Fibroblast of skin of right biceps (primary cell): ENCODE results near the gene FCHSD2.
A peak's percentile ranks its signal among the peaks of the same experiment; 100 is the strongest.
"Not testable (repeated sequence)": the region's sequence is repeated elsewhere in the genome, so short reads cannot be mapped to it uniquely, and the experiment has no call there.

Experiments
- DNase-seq: peaks from one replicate; pipeline ENCODE4 v3.0.0-alpha.2; 2013

Gene FCHSD2

DNA sequence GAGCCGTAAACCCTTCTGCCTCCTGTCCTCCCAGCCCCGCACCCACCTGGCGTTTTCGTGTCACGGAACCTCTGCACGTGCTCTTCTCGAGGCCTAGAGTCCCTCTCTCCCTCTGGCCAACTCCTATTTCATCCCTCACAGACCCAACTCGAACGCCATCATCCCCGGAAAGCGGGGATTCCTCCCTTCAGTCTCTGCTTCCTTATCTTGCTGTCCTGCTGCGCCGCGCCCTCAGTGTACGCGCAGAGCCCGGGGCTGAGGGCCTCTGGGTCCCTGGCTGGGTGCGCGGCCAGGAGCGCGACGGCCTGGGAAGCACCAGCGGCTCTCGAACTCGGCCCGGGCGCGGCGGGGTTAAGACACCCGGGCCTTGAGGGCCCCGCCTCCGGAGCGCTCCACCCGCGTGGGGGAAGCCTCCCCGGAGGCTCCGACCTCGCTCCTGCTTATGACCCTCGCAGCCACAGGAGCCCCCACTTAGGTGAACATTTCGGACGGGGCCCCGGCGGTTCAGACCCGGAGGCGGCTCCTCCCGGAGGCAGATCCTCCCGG is 328.3 kb downstream of the FCHSD2 start:
- DNase-seq = peak; percentile 78

DNA sequence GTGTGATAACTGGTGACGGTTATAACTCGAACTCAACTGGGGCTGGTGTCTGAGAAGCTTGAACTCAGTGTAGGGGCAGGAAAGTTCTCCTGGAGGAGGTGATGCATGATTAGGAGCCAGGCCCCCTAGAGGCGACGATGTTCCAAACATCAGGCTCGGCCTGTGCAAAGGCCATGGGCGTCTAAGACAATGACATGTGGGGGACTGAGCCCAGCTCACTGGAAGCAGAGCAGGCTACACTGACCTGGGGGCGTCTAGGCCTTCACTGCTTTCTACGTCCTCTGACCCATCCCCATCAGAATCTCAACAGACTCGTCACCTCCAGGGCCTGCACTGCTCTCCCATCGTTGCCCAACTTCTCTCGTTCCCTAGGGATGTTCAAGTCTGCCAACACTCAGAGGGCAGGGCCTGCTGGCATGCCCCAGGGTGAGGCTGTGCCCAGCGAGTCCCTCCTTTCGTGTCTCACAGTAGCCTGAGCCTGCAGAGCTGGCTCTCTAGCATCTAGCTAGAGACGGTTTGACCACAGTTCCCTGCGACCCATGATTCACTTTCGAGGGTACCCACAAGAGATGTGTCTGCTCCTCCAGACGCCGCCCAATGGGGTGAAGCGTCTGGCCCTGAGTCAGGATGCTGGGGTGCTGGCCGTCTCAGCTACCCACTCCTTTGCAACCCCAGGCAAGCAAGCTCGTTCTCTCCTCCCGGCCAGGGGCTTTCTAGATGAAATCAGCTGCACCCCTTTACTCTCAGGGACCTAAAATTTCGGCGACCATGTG is 329.0 kb downstream of the FCHSD2 start:
- peak; percentile 65 for DNase-seq

DNA sequence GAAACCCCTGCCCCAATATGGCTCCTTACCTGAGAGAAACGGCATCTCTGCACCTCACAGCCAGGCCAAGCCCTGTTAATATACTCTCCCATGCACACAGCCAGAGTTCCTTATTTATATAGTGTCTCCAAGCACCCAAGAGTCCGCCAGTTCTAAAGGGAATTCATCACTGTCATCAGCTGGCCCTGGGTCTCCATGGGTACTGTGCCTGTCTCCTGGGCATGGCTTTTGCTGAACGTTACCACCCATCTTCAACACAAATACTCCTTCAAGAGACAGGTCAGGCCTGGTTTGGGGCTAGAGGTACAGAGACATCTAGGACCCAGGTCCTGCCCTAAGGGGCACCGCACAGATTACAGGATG is 329.5 kb downstream of the FCHSD2 start:
- DNase-seq = no peak

DNA sequence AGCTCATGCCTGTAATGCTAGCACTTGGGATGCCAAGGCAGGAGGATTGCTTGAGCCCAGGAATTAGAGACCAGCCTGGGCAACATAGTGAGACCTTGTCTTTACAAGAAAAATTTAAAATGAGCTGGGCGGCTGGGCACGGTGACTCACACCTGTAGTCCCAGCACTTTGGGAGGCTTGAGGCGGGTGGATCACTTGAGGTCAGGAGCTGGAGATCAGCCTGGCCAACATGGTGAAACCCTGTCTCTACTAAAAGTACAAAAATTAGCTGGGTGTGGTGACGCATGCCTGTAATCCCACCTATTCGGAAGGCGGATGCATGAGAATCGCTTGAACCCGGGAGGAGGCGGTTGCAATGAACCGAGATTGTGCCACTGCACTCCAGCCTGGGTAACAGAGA is 330.4 kb downstream of the FCHSD2 start:
- DNase-seq = not testable (repeated sequence)

DNA sequence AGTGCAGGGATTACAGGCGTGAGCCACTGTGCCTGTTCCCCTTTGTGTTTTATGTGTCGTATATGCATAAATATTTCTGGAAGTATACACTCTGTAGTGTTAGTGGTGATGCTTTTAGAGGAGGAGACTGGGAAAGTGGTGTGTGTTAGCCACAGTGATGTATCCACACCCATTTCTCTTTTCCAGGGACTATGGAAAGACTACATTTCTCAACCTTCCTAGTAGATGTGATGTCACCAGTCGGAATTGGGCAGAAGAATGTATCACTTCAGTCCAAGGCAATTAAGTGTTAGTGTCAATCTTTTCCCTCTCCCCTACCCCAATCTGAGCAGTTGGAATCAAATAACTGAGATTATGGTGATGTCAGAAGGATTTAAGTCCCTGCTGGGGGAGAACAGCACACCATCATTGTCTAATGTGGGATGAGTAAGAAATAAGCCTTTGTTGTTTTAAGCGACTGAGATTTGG is 333.8 kb downstream of the FCHSD2 start:
- DNase-seq = peak; percentile 74

DNA sequence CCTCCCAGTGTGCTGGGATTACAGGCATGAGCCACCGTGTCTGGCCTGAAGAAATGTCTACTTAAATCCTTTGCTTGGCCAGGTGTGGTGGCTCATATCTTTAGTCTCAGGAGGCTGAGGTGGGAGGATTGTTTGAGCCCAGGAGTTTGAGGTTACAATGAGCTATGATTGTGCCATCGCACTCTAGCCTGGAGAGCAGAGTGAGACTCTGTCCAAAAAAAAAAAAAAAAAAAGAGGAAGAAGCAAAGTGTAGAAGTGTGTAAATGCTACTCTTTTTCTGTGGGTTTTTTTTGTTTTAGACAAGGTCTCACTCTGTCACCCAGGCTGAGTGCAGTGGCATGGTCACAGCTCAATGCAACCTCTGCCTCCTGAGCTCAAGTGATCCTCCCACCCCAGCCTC is 334.3 kb downstream of the FCHSD2 start:
- no peak for DNase-seq

DNA sequence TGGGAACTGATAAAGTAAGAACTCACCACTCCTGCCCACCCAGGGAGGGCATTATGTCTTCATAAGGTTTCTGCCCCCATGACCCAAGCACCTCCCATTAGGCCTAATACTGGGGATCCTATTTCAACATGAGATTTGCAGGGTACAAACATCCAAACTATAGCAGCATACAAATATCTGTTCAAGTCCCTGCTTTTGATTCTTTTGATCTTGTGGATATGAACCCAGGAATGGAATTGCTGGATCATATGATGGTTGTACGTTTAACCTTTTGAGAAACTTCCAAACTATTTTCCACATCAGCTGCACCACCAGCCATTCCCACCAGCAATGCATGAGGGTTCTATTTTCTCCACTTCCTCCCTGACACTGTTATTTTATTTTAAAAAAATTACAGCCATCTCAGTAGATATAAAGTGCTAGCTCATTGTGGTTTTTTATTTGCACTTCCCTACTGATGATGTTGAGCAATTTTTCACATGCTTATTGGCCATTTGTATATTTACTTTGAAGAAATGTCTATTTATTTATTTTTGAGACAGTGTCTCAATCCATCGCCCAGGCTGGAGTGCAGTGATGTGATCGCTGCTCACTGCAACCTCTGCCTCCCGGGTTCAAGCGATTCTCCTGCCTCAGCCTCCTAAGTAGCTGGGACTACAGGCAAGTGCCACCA is 335.0 kb downstream of the FCHSD2 start:
- DNase-seq = peak; percentile 34

DNA sequence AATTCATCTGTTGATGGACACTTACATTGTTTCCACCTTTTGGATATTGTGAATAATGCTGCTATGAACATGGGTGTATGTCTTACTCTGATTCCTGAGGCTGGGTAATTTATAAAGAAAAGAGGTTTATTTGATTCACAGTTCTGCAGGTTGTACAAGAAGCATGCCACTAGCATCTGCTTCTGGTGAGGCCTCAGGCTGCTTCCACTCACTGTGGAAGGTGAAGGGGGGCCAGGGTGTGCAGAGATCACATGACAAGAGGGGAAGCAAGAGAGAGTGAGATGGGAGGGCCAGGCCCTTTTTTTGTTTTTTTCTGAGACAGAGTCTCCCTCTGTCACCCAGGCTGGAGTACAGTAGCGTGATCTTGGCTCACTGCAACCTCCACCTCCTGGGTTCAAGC is 335.7 kb downstream of the FCHSD2 start:
- not testable (repeated sequence) for DNase-seq

DNA sequence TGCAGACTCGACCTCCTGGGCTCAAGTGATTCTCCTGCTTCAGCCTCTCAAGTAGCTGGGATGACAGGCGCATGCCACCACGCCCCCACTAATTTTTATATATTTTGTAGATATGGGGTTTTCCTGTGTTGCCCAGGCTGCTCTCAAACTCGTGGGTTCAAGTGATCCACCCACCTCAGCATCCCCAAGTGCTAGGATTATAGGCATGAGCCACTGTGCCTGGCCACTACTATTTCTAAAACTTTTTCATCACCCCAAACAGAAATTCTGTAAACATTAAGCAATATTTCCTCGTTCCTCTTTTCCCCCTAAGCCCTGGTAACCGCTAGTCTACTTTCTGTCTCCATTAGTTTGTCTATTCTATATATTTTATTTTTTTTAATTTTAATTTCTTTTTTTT is 336.9 kb downstream of the FCHSD2 start:
- DNase-seq = no peak

DNA sequence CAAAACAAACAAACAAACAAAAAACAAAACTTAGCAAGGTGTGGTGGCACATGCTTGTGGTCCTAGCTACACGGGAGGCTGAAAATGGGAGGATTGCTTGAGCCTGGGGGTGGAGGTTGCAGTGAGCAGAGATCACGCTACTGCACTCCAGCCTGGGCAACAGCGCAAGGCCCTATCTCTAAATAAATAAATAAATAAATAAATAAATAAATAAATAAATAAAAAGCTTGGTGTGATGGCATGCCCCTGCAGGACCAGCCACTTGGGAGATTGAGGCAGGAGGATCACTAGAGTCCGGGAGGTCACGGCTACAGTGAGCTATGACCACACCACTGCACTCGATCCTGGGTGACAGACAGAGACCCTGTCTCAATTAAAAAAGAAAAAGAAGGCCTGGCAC is 339.3 kb downstream of the FCHSD2 start:
- DNase-seq = no peak

DNA sequence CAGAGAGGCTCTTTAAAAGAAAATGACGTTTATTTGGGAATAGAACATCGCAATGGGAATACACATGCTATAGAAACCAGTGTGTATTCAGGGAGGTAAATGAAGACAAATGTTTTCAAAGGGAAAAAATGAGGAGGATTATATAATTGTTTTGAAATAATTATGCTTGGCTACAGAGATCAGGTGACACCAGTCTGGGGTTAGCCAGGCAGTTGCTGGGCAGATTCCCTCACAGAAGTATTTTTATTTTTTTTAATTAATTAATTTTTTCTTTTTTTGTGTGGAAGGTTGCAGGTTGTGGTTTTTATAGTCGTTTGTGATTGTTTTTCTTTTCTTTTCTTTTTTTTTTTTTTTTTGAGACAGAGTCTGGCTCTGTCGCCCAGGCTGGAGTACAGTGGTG is 342.7 kb downstream of the FCHSD2 start:
- no peak for DNase-seq

DNA sequence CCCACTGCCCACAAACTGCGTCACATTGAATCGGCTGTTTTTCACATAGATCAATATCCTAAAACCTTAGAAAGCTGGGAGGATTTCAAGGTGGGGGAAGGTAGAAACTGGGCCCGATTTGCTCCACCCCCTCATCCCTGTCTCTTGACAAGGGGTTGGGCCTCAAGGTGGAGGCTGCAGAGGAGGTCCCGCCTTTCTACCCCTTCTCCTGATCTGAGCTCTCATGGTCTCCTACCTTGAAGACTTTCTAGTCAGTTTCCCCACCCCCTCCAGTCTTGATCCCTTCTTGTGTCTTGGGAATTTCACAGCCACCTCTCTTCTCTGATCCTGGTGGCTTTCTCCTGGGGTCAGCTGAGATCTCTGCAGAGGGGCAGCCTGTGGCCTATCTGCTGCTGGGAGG is 343.8 kb downstream of the FCHSD2 start:
- DNase-seq = no peak

DNA sequence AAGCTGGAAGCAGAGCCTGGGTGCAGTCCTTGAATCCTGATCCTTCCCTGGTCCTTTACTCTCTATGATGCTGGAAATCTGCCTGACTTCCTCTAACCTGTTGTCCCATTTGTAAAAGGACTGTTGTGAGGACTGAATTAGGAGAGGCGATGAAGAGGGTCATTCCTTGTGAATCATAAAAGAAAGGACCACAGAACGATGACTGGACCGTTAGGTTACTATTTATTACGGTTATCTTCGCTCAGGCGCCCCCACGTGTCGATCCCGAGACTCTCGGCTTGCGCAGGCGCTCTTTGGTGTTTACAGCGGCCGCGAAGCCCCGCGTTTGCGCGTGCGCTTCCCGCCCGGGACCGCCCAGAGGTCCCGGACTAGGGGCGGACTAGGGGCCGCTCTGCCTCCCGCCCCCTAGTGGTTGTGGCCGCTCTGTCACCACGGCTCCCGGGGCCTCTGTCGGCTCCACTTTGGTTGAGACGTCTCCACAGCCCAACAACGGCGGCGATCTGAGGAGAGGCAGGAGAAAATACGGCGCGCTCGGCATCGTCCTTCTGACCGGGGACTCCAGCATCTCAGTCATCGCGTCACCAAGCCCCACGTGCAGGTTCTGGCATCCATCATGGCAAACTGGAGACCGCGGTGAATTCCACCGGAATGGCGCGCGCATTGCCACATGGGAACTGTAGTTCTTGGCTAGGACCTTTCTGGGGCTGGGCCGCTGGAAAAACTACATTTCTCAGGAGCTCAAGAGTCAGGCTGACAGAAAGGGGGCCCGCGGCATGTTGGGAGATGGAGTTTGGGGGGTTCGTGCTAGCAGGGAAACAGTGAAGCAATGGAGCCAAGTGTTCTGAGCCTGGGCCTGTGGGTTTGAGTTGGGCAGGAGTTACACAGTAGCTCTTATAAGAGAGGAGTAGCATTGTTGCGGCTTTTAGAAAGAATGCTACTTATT is 348.4 kb downstream of the FCHSD2 start, which contains the start of gene STARD10:
Gene STARD10 (minus strand): TSS at position 623 of the 943 bp plus-strand sequence. CDS start 12,866 bp downstream, outside the sequence.
- DNase-seq = peak; percentile 95

DNA sequence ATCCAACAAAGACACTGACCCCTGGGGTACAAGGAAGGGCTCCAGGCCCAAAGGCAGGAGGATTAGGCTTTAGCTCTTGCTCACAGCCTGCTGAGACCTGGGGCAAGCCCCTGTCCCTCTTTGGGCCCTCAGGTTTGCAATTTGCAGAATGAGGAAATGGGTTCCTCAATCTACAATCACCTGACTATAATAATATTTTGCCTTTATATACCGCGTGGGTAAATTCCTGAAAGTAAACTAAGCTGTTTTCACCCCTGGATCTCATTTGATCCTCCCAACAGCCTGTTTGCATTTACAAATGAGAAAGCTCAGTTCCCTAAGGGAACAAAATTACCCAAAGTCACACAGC is 349.1 kb downstream of the FCHSD2 start:
- no peak for DNase-seq

DNA sequence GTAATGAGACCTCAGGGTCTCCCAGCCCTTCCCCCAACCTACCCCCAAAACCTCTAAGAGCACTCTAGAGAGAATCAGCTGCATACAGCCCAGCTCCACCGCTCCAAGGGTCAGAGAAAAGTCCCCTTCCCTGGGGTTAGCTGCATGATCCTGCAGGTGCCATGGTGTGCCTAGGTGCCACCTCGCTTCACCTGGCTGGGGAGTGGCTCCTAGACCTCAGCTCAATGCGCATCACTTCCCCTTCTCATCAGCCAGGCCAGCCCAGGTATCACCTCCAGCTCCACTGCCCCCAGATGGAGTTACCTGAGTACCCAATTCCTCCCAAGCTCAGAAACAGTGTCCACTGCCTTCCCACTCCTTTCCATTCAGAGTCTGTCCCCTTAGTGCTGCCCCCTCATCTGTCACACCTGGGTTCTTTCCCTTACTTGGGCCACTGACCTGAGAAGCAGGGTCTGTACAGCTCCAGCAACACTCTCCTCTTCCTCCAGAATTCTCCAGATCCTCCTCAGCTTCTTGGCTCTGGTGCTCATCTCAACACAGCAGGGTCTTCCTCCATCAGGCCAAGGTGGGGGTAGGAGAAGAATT is 349.6 kb downstream of the FCHSD2 start:
- DNase-seq = no peak

DNA sequence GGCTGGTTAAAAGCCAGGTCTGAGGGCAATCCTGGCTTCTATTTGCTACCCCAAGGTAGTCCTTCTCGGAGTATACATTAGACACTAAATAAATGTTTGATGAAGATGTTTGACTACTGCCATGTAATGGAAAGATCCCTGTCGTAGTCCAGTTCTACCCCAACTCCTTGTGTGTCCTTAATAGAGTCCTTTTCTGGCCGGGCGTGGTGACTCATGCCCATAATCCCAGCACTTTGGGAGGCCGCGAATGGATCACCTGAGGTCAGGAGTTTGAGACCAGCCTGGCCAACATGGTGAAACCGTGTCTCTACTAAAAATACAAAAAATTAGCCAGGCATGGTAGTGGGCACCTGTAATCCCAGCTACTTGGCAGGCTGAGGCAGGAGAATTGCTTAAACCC is 350.9 kb downstream of the FCHSD2 start:
- not testable (repeated sequence) for DNase-seq

DNA sequence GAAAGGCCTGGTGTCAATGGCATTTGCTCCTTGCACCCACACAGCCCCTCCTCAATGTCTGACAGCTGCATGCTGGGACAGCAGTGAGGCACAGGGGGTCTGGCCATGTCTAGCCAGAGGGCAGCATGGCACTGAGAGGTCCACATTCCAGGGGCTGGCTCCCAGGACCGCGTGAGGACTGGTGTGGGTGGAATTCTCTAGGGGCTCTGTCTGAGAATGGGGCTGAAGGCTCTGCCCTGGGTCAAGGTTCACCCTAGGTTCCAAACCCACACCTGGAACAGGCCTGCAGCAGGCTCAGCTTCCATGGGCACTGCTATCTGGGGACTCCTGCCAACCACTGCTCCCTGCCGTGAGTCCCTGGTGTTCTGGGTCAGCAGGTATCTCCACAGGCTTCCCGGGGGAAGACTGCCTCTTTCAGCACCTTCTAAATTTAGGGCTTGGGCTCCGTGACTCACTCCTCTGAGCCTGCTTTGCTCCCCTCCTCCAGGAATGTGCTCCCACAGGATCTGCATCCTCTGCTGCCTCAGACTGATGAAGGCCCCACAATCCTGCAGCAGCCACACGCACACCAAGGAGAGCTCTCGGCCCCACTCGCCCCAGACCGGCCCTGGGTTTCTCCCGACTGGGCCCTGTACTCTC is 352.5 kb downstream of the FCHSD2 start:
- peak; percentile 94 for DNase-seq

DNA sequence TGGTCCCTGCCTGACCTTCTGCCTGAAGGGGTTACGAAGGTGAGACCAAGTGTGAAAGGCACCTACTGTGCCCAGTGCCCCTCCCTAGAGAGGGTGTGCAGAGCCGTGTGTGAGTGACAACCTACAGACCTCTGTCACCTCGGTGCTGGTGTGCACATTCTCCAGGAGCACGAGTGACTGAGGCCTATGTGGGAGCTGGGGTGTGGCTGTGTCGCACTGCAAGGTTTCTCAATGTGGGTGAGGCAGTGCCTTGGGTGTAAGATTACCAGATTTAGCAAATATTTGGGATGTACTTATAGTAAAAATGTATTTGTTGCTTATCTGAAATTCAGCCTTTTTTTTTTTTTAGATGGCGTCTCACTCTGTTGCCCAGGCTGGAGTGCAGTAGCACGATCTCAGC is 353.9 kb downstream of the FCHSD2 start:
- no peak for DNase-seq

DNA sequence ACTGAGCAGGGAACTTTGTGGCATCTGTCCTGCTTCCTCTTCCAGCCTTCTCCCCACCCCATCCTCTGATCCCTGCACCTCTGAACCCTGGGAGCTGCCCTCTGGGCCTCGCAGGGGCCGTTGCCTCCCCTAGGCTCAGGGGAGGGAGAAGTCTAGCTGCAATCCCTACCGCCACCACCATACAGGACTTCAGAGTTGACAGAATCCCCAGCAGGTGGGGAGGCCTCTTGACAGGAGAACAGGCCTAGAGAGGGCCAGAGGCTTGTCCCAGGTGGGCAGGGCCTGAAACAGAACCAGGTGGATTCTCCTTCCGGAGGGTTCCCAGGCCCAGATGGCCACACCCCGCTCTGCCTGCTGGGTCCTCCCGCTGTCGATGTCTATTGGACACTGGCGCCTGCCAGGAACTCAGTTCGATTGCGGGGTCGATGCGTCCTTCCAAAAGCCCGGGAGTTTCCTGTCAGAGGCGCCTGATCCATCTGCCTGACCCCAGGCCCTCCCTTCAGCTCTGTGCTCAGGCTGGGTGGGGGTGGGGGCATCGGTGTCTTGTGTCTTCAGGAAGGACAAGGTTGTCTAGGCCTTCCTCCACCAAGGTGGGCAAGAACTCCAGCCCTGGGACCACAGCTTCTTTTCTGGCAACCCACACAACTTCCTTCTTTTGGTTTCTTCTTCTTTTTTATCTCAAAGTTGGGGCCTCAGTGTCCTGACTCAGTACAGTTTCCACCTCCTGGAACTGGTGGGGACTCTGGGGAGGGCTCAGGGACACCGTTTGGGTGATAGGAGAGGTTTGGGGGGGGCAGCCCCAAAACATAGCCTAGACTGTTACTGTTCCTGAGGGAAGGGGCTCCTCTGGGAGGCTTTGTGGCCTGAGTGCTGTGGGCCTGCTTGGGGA is 354.7 kb downstream of the FCHSD2 start:
- no peak for DNase-seq
